NT2/D1 (cell line): ENCODE measurements around the gene KIAA1549.
"Not testable (repeated sequence)": the region's sequence is repeated elsewhere in the genome, so short reads cannot be mapped to it uniquely, and the experiment has no call there.

Experiments
- DNase-seq: peaks from one replicate; pipeline ENCODE4 v3.0.0-alpha.2; 2011; ENCODE audit warnings: low read depth, low spot score
- H3K27me3 ChIP-seq: 2 replicates; pipeline ENCODE4 v1.6.0; 2011; ENCODE audit warnings: mild to moderate bottlenecking; ENCODE audit not compliant: insufficient read length, insufficient read depth
- H3K36me3 ChIP-seq: 2 replicates; pipeline ENCODE4 v1.6.1; 2011; ENCODE audit warnings: mild to moderate bottlenecking, low read length, mixed read lengths; ENCODE audit not compliant: insufficient read depth, insufficient read length
- H3K4me1 ChIP-seq: 2 replicates; pipeline ENCODE4 v1.5.1; 2011; ENCODE audit not compliant: insufficient read depth, insufficient read length
- H3K4me3 ChIP-seq: 2 replicates; pipeline ENCODE4 v1.5.1; 2011; ENCODE audit warnings: low read depth; ENCODE audit not compliant: insufficient read length
- H3K9ac ChIP-seq: 2 replicates; pipeline ENCODE4 v1.6.0; 2011; ENCODE audit warnings: low read depth; ENCODE audit not compliant: insufficient read length
- H3K9me3 ChIP-seq: 2 replicates; pipeline ENCODE4 v1.5.1; 2011; ENCODE audit warnings: mild to moderate bottlenecking, low read length; ENCODE audit not compliant: insufficient read depth
- SUZ12 ChIP-seq: IDR thresholded peaks from 2 replicates; pipeline ENCODE4 v1.6.1; 2011; ENCODE audit not compliant: insufficient read length, insufficient read depth; ENCODE audit errors: extremely low read depth
- YY1 ChIP-seq: IDR thresholded peaks from 2 replicates; pipeline ENCODE4 v1.6.1; 2011; ENCODE audit not compliant: insufficient read length, insufficient read depth
- ZNF274 ChIP-seq: IDR thresholded peaks from 2 replicates; pipeline ENCODE4 v1.6.1; 2011; ENCODE audit warnings: mild to moderate bottlenecking, low read depth, low read length

Gene KIAA1549

DNA sequence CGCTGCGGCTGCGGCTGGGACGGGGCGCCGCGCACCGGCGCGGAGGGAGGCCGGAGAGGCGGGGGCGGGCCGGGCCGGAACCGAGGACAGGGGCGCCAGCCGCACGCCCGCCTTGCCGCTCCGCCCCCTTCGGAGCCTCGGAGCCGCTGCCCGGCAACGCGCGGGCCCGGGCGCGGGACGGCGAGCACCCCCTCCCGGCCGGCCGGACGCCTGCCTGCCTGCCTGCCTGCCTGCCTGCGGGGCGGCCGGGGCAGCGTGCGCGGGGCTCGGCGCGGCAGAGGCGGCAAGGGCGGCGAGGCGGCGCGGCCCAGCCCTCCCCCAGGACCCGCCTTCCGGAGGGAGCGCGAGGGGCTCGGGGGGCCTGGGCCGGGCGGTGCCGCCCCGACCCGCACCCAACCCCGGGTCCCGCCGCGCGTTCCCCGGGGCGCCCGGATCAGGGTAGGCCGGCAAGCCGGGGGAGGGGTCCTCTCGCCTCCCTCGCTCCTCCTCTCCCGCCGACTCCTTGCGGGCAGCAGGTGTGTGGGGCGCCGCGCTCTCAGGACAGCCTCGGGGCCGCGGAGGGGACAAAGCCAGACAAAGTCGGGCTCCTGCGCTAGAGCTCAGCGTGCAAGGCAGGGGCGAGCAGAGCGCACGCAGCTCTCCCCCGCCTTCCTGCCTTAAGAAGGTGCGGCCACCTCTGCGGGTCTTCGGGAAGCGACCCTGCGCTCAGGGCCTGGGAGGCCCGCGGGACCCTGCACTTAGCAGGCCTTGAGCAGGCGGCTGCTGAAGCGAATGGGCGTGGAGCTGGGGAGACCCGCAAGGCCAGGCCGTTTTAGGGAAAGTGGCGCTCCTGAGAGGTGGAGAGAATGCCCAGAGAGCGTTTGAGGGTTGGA lies at the start of gene KIAA1549:
KIAA1549 (minus strand) TSS at position 58 of the 872 bp plus-strand sequence. CDS start 120 bp downstream, outside the sequence.
- H3K4me1 ChIP-seq = peaks cover 3% of the 10 kb centered on the region
- TF ChIP-seq ZNF274 (no peak), YY1 (no peak), SUZ12 (no peak)
- H3K9ac ChIP-seq = peak within 1 kb of the TSS; percentile 70
- no peaks in the 10 kb centered on the region for H3K9me3 ChIP-seq
- H3K4me3 ChIP-seq = peak within 1 kb of the TSS; percentile 42
- H3K36me3 ChIP-seq = no peaks in the 10 kb centered on the region
- DNase-seq = peak; percentile 66
- peaks cover 46% of the 10 kb centered on the region for H3K27me3 ChIP-seq

DNA sequence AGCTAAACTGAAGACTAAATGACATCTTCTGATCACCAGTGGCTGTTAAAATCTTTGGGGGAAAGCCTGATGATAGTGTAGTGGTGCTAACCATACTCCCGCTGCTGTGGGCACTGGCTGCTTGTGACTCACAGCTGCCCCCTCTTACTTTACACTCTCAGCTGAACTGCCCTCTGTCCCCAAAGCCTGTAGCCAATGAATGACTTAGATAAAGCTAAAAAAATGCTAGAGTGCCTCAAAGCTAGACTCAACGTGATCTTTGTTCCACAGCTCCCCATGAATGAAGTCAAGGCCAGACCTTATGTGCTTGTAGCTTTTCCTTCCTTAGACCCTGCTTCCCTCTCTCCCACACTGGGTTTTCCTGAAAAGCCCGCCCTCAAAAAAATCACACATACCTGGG lies 48.2 kb upstream of the KIAA1549 start:
- H3K4me1 ChIP-seq = no peaks in the 10 kb centered on the region
- no peaks in the 10 kb centered on the region for H3K27me3 ChIP-seq
- TF ChIP-seq ZNF274 = no peak
- no peak for TF ChIP-seq YY1
- no peak for TF ChIP-seq SUZ12
- H3K9me3 ChIP-seq = no peaks in the 10 kb centered on the region
- H3K4me3 ChIP-seq = no peak overlapping the region
- DNase-seq = no peak
- peaks cover 83% of the 10 kb centered on the region for H3K36me3 ChIP-seq
- H3K9ac ChIP-seq = no peak overlapping the region

DNA sequence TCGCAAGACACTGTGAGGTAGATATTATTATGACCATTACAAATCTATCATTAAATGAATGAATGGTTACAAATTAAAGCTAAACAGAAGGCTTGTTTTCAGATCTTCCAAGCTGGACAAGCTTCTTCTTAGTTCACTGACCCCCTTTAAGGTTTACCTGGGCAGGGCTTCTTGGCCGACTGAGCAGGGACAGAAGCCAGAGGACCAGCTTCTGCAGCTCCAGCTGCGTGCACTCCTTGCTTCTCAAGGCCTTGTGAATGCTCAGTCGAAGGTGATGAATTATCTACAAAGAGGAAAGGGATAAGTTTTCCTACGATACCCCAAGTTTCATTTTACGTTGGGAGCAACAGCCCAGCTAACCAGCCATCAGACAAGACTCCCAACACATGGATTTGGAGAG lies 45.4 kb upstream of the KIAA1549 start:
- TF ChIP-seq SUZ12 = no peak
- no peak for TF ChIP-seq ZNF274
- no peak for TF ChIP-seq YY1
- H3K27me3 ChIP-seq = no peaks in the 10 kb centered on the region
- H3K4me3 ChIP-seq = no peak overlapping the region
- no peaks in the 10 kb centered on the region for H3K4me1 ChIP-seq
- no peaks in the 10 kb centered on the region for H3K9me3 ChIP-seq
- DNase-seq = no peak
- H3K9ac ChIP-seq = no peak overlapping the region
- H3K36me3 ChIP-seq = peaks cover 67% of the 10 kb centered on the region

DNA sequence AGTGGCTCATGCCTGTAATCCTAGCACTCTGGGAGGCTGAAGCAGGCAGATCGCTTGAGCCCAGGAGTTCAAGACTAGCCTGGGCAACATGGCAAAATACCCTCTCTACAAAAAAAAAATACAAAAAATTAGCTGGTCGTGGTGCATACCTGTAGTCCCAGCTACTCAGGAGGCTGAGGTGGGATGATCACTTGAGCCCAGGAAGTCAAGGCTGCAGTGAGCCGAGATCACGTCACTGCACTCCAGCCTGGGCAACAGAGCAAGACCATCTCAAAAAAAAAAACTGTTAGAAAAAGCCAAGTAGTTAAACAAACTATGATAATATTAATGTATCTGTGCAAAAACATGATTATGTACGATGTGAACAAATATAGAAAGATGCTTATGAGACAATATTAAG lies 44.7 kb upstream of the KIAA1549 start:
- not testable (repeated sequence) for H3K4me1 ChIP-seq, H3K4me3 ChIP-seq, H3K27me3 ChIP-seq, H3K9ac ChIP-seq, DNase-seq, H3K9me3 ChIP-seq
- H3K36me3 ChIP-seq = peaks cover 61% of the 10 kb centered on the region

DNA sequence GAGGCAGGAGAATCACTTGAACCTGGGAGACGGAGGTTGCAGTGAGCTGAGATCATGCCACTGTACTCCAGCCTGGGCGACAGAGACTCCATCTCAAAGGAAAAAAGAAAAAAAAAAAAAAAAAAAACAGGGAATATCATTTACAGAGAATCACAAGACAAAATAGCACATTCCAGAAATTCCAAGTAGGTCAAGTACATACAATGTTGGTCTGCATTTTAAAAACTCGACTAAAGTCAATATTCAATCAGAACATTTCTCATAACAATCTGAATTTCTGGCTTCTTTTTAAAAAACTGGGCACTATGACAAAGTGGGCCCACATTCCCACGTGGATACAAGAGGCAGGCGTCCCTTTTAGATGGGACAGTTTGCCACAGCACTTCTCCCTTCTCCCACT lies 41.9 kb upstream of the KIAA1549 start:
- Histone ChIP-seq H3K36me3 (peaks cover 40% of the 10 kb centered on the region), H3K27me3 (no peaks in the 10 kb centered on the region), H3K9me3 (no peaks in the 10 kb centered on the region), H3K9ac (no peak overlapping the region), H3K4me1 (no peaks in the 10 kb centered on the region), H3K4me3 (no peak overlapping the region)
- TF ChIP-seq SUZ12 (no peak), YY1 (no peak), ZNF274 (no peak)
- DNase-seq = no peak

DNA sequence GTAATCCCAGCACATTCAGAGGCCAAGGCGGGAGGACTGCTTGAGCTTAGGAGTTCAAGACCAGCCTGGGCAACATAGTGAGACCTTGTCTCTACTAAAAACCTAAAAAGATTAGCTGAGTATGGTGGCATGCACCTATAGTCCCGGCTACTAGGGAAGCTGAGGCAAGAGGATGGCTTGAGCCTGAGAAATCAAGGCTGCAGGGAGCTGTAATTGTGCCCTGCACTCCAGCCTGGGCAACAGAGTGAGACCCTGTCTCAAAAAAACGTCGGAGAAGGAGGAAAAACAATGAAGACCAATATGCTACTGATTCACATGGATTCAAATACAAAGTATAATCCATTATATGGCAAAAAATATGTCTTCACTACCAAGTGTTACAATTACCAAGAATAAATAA lies 41.1 kb upstream of the KIAA1549 start:
- no peak overlapping the region for H3K4me3 ChIP-seq
- DNase-seq = no peak
- H3K4me1 ChIP-seq = no peaks in the 10 kb centered on the region
- H3K27me3 ChIP-seq = no peaks in the 10 kb centered on the region
- TF ChIP-seq YY1 (no peak), SUZ12 (no peak)
- H3K9me3 ChIP-seq = no peaks in the 10 kb centered on the region
- H3K36me3 ChIP-seq = peaks cover 32% of the 10 kb centered on the region
- no peak overlapping the region for H3K9ac ChIP-seq

DNA sequence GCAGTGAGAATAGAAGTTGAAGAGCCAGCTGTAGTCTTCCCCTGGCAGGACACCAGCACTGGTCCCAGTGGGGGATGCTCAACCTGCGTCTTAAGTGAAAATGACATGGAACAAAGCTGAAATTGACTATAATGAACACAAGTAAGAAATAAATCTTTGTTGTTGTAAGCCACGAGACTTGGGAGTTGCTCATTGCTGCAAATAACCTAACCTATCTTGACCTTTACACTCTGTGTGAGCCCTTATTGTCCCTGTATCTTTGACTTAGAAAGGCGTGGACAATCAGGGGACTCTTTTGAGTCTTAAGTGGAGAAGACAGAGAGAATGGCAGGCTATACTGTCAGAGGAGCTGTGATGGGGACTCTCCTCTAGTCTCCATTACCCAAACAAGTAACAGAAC lies 37.7 kb upstream of the KIAA1549 start:
- no peaks in the 10 kb centered on the region for H3K9me3 ChIP-seq
- TF ChIP-seq SUZ12 (no peak), YY1 (no peak), ZNF274 (no peak)
- no peaks in the 10 kb centered on the region for H3K4me1 ChIP-seq
- peaks cover 7% of the 10 kb centered on the region for H3K36me3 ChIP-seq
- H3K9ac ChIP-seq = no peak overlapping the region
- no peak overlapping the region for H3K4me3 ChIP-seq
- H3K27me3 ChIP-seq = no peaks in the 10 kb centered on the region
- DNase-seq = no peak
